CD4-positive, alpha-beta T cell treated with Interleukin-6 for 4 hours (primary cell): Measurements from ENCODE around the gene GCNT2.
"Not testable (repeated sequence)": the region's sequence is repeated elsewhere in the genome, so short reads cannot be mapped to it uniquely, and the experiment has no call there.

ENCODE experiments used
- DNase-seq: peaks from one replicate; pipeline ENCODE4 v3.0.0-alpha.2; 2020; ENCODE audit warnings: mixed read lengths

GCNT2 gene

DNA sequence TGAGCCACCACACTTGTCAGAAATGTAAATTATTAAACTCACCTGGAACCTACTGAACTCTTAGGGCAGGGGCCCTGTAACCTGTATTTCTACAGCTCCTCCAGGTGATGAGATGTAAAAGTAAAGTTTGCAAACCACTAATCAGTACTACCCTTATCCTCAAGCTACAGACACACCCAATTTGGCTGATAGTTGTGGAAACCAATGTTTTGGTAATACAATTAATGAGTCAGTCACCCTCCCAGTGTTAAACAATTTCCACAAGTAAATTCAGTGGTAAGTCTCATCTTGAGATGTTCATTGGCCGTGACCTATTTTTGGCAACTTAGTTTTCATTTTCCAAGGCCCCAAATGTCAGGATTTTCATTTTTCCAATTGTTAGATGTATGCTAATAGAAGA, 29.6 kb downstream of the GCNT2 start:
- no peak for DNase-seq

- no peak for DNase-seq
Observed at GRCh38 chr6:10552270-10552810, 31.2 kb downstream of the GCNT2 start.

- DNase-seq: no peak
Observed at GRCh38 chr6:10553871-10554270, 32.7 kb downstream of the GCNT2 start.

DNA sequence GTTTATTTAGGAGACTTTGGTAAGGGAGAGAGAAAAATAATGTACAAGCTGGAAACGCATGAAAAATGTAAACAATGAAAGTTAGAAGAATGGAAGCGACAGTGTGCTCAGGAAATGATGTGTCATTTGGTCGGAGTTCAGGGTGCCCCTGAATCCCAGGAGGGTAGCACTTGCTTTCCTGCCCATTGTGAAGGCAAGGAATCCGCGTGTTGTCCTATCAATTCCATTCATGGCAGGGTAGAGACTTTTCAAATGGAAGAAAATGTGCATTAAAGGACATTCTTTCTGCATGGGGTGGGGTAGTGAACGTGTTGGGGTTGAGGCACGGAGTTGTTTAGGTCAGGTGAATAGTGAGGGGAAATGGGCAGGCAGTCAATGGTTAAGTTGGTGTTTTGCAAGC, 33.7 kb downstream of the GCNT2 start:
- DNase-seq: no peak

DNA sequence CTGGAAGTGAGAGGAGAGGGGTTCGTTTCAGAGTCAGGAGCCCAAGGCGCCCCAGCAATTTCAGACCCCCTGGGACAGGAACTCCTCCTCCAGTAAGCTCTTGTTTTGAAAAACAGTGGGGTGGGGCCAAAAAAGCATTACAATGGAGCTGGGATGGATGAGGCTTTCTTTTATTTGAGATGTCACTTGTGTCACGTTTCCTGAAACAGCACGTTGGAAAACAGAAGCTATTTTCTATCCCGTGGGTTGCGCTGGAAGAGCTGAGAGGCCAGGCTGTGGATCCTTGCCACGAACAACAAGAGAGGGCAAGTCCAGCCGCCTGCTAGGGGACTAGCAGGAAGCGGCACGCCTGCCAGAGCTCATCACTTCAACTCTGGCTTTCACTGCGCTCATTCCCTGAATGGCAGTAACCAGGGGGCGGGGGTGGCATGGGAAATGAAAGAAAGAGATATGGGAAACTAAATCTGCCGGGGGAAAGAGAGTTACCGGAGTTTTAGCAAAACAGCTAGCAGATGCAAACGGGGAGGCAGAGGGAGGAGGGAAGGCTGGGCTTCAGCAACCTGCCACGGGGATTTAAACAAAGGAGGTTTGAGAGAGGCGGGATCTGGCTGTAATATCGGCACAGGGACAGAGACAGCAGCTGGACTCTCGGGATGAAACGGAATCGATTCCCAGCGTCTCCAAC, 34.6 kb downstream of the GCNT2 start:
- no peak for DNase-seq

DNA sequence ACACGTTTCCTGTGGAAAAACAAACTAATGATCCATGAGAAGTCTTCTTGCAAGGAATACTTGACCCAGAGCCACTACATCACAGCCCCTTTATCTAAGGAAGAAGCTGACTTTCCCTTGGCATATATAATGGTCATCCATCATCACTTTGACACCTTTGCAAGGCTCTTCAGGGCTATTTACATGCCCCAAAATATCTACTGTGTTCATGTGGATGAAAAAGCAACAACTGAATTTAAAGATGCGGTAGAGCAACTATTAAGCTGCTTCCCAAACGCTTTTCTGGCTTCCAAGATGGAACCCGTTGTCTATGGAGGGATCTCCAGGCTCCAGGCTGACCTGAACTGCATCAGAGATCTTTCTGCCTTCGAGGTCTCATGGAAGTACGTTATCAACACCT, 35.4 kb downstream of the GCNT2 start:
- no peak for DNase-seq

DNA sequence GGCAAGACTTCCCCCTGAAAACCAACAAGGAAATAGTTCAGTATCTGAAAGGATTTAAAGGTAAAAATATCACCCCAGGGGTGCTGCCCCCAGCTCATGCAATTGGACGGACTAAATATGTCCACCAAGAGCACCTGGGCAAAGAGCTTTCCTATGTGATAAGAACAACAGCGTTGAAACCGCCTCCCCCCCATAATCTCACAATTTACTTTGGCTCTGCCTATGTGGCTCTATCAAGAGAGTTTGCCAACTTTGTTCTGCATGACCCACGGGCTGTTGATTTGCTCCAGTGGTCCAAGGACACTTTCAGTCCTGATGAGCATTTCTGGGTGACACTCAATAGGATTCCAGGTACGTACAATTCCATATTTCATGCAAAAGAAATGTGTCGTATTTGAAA, 35.8 kb downstream of the GCNT2 start:
- DNase-seq: no peak

GRCh38 chr6:10557913-10558312, 36.8 kb downstream of the GCNT2 start:
- DNase-seq: no peak

- no peak for DNase-seq
Observed at GRCh38 chr6:10558565-10558964, 37.4 kb downstream of the GCNT2 start.

DNA sequence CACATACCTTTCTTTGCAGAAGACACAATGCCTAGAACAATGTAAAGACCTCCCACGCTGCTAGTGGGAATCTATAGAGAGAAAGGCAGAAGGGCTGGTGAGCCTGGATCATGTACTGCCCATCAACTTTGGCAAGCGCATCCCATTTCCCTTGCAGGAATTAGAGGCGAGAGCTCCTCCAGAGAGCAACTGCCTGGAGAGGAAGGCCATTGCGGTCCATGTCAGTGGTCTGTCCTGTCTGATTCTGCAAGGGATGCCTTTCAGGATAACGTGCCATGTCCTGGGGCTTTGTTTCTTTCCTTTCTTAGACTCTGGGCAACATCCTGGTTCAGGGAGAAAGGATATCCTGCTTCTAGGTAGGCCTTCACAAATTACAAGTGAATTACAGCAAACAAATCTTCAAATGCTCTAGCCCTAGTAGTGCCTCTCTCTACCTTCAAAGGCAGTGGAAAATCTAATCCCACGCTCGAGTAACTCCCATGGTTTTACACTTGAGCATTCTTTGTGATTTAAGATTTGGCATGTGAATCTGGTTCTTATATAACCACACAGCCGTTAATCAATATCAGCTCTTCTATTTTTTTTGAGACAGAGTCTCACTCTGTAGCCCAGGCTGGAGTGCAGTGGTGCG, 38.5 kb downstream of the GCNT2 start:
- DNase-seq: no peak

GRCh38 chr6:10561611-10562199, 40.6 kb downstream of the GCNT2 start:
- no peak for DNase-seq

DNA sequence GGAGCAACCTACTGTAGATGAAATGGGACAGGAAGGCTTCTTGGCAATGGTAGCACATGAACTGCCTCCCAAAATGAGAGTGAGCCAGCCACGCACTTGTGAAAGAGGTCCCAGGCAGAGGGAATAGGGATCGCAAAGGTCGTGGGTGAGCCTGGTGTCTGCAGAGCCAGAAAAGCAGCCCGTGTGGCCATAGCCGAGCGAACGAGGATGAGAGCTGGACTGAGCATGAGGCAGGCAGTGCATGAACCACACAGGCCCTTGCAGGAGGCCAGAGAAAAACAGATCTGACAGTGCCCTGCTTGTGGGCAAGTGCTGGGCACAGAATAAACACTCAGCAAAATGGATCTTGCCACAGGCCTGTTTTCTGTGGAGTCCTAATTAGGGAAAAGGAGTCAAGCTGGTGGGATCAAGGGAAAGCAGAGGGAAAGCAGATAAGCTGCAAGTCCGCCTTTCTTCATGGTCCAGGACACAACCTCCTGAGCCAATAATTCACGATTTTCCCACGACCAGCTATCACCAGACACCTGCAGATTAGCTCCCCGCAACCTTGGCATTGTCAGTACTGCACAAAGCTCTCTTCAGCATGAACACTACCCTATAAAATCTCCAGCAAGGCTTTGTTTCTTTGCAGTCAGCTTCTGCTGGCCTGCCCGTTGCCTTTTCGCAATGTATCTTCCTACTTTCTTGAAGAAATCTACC, 44.0 kb downstream of the GCNT2 start:
- no peak for DNase-seq

DNA sequence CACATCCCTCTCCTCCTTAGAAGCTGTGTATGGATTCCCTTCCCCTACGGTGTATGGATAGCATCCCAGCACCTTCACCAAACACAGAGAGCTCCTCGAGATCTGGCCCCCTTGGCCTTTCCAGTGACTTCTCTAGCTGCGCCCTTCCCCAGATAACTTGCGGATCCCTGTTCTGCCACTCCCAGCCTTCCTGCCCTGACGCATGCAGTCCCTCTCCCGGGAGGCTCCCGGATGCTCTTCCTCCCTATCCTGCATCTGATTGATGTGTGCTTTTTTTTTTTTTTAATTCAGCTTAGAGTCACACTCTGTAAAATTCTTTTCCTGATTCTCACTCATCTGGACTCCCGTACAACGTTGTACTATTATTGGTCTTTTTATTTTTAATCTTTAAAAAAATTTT, 44.8 kb downstream of the GCNT2 start:
- DNase-seq: no peak

GRCh38 chr6:10567256-10568026, 46.3 kb downstream of the GCNT2 start:
- DNase-seq: no peak

- no peak for DNase-seq
Observed at GRCh38 chr6:10569392-10570127, 48.4 kb downstream of the GCNT2 start.

DNA sequence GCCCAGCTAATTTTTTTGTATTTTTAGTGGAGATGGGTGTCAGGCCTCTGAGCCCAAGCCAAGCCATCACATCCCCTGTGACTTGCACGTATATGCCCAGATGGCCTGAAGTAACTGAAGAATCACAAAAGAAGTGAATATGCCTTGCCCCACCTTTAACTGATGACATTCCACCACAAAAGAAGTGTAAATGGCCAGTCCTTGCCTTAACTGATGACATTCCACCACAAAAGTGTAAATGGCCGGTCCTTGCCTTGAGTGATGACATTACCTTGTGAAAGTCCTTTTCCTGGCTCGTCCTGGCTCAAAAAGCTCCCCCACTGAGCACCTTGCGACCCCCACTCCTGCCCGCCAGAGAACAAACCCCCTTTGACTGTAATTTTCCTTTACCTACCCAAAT, 54.4 kb downstream of the GCNT2 start:
- DNase-seq: not testable (repeated sequence)

GRCh38 chr6:10576226-10576625, 55.1 kb downstream of the GCNT2 start:
- no peak for DNase-seq

- DNase-seq: no peak
Observed at GRCh38 chr6:10577112-10577511, 56.0 kb downstream of the GCNT2 start.

DNA sequence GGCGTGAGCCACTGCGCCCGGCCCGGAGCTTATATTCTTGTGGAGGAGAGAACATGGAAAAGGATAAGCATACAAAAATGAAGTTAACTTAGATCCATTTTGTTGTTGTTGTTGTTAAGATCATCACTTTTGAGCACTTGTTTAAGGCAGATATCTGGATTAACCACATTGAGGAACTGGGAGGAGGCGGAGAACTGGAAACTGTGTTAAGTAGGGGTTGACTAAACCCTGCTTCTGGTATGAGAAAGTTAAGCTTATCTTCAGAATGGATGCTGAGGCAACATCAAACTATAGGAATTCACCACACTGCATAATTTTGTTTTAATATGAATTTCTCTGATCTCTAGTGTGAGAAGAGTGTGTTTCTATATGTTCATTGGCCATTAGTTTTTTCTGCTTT, 57.6 kb downstream of the GCNT2 start:
- no peak for DNase-seq

- no peak for DNase-seq
Observed at GRCh38 chr6:10579803-10580202, 58.7 kb downstream of the GCNT2 start.

DNA sequence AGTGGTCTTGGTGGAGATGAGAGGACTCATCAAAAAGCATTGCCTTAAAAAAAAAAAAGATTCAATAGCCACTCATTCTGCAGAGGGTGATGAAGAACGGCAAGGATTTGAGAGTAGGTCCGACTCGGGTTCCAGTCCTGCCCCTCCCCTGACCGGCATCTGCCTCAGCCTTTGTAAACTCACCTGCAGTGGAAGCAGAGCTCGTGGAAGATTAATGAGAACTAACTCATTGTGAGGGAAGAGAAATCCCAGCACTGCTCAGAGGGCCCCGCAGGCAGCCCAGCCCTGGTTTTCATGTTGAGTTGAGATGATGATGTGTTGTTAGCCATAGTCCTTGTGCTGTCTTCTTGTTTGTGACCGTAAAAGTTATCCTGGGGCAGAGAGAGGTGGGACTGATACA, 59.4 kb downstream of the GCNT2 start:
- no peak for DNase-seq

DNA sequence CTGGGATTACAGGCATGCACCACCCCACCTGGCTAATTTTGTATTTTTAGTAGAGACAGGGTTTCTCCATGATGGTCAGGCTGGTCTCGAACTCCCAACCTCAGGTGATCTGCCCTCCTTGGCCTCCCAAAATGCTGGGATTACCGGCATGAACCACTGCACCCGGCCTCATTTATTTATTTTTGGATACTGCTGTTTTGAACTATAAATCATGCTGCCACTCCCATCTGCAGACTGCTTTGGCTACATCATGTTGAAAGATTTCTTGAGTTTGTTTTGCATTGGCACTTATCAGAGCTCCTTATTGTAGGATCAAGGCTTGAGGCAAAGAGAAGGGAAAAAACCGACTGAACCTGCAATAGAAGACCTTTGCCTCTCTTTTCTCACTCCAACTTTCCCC, 60.3 kb downstream of the GCNT2 start:
- not testable (repeated sequence) for DNase-seq
